HUDEP-2 (cell line): ENCODE results near the gene RHOD.
A peak's percentile ranks its signal among the peaks of the same experiment; 100 is the strongest.

Experiments used
- DNase-seq, 76 experiments: peaks; one replicate each; lab custom pipeline; 2025; ENCODE audit not compliant: unreplicated experiment in 76 of 76; lab: John Stamatoyannopoulos, UW

The RHOD gene

DNA sequence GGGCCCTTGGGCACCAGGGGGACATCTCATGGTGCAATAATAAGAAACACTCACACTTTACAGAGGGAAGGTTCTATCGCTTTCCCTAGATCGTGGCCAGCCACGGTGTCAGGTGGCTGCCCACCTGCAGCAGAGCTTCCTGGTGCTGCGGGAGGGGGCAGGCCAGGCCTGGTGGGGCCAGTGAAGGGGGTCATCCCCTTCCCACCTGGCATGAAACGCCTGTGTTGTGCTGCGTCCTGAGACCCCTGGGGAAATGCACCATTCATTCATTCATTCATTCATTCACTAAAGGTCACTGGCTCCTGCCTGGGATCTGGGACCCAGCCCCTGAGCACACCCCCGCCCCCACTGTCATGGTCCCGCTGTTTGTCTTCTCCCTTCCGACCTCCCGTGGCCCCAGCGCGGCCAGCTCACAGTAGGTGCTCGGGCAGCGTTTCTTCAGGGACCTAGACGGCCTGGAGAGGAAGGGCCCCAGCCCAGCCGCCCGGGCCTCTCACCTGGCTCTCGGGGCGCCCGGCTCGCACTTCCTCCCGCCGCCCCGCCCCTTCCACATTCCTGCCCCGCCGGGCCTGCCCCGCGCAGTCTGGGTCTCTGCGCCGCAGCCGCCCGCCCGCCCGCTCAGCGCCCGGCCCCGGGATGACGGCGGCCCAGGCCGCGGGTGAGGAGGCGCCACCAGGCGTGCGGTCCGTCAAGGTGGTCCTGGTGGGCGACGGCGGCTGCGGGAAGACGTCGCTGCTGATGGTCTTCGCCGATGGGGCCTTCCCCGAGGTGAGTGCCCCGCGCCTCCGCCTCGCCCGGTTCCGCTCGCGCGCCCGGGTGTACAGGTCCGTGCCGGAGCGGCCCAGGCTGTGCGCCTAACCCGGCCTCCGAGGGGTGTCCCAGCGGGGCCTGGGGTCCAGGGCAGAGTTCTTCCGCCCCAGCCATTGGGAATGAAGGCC, at the start of gene RHOD:
Gene RHOD (plus strand): TSS at position 581 of the 938 bp plus-strand sequence. CDS start 56 bp downstream, at position 637.
- no peak for DNase-seq

GRCh38 chr11:67007126-67007525, 49.5 kb upstream of the RHOD start:
- no peak for DNase-seq

- no peak for DNase-seq
These were observed 46.2 kb upstream of the RHOD start for GRCh38 chr11:67010296-67010905.

DNA sequence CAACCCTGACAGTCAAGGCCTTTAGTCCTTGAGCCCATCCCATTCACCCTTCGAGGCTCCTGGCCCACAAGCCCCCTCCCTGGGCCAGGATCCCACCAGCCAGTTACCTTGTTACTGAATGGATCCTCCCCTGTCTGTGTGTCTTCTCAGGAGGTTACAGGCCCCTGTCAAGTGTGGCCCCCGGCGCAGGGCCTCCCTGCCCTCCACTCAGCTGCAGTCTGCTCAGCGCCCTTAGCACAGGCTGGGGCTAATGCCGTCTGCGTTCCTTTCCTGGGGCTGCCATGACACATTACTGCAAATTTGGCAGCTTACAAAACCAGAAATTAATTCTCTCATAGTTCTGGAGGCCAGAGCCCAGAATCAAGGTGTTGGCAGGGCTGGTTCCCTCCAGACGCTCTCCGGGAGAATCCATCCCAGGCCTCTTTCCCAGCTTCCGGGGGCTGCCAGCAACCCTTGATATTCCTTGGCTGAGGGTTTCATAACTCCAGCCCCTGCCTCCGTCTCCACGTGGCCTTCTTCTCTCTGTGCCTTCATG, 43.1 kb upstream of the RHOD start:
- no peak for DNase-seq

DNA sequence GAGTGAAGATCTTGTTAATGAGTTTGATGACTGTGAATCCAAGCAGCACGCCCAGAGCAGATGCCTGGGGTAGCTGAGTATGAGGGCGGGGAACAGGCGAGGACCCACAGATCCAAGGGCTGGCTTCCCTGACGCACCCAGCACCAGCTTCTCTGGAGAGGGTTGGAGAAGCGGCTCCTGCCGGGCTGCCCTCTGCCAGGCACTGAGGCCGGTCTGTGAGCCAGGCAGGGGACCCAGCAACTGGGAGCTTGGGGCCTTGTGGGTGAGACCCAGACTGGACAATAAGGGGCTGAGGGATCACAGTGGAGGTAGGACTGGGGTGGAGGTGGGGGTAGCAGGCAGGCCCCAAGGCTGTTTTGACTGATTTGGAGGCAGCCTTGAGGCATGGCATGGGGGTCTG, 42.3 kb upstream of the RHOD start:
- DNase-seq, result no peak

DNA sequence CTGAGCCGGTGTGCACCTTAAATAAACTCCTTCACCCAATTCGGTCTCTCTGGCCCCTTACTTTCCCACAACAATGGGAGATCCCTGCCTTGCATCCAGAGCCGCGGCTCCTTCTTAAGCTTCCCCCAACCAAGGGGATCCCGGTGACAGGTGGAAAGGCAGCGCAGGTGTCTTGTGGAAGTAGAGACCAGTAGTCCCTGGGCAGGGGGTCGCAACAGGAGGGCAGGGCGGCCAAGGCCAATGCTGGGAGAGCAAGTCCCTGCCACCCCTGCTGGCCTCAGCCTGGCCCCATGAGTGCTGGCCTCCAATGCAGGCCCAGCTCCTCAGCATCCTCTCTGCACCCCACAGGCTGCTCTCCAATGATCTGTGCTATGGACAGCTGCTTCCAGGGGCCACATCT, 41.6 kb upstream of the RHOD start:
- DNase-seq, result no peak

DNA sequence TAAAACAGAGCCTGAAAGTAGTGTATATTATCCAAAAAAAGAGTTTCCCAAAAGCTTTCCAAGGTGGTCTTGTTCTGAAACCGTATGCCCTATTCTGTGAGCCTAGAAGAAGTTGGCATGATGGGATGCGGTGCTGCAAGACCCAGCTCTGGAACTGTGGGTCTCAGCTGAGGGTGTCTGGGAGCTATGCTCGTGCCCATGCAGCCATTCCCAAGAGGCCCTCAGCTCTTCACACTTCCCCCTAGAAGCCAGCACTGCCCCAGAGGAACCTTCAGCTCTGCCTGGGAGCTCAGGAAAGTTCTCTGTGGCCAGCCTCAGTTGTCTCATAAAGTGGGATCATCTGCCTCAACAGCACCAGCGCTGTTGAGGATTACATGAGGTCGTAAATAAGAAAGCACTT, 40.1 kb upstream of the RHOD start:
- no peak for DNase-seq

- no peak for DNase-seq
These were observed 35.7 kb upstream of the RHOD start for GRCh38 chr11:67020949-67021348.

GRCh38 chr11:67022341-67022933, 34.2 kb upstream of the RHOD start:
- DNase-seq, result peak in 25 of 76 experiments; percentile 7 to 53 (median 30)

- peak in 1 of 76 experiments; percentile 13 for DNase-seq
These were observed 33.4 kb upstream of the RHOD start, which contains the start of gene SYT12 for GRCh38 chr11:67022961-67023956. TSS of gene SYT12 (plus strand) at chr11:67023134. CDS start at chr11:67030145, 7,011 bp downstream.

GRCh38 chr11:67023957-67024353, 32.7 kb upstream of the RHOD start:
- DNase-seq, result no peak

GRCh38 chr11:67024410-67024809, 32.2 kb upstream of the RHOD start:
- peak in 57 of 76 experiments; percentile 8 to 74 (median 35) for DNase-seq

GRCh38 chr11:67024966-67025365, 31.7 kb upstream of the RHOD start:
- peak in 1 of 76 experiments; percentile 11 for DNase-seq

DNA sequence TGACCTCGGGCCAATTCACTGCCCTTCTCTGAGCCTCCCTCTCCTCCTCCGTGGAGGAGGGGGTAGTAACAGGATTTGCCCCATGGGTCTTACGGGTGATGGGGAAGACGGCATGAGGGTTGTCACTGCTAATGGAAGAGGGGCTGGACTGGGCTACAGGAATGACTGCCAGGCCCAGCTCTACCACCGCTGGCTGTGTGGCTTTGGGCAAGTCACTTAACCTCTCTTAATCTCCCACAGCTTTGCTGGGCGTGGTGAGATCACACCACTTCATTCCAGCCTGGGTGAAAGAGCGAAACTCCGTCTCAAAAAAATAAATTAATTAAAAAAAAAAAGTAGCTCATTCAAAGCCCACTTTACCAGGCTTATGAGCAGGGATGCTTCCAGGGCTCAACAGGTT, 30.9 kb upstream of the RHOD start:
- DNase-seq, result no peak

DNA sequence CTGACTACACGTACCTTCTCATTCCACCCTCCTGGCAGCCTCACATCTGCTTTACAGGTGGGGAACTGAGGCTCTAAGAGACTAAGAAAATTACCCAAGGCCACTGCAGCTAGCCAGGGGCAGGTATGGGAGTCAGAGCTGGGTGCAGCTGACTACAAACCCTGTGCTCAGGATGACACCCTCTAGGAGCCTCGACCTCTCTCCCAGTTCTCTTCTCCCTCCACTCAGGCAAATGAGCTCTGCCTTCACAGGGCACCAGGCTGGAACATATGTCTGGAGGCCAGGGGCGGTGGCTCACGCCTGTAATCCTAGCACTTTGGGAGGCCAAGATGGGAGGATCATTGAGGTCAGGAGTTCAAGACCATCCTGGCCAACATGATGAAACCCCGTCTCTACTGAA, 29.7 kb upstream of the RHOD start:
- no peak for DNase-seq

DNA sequence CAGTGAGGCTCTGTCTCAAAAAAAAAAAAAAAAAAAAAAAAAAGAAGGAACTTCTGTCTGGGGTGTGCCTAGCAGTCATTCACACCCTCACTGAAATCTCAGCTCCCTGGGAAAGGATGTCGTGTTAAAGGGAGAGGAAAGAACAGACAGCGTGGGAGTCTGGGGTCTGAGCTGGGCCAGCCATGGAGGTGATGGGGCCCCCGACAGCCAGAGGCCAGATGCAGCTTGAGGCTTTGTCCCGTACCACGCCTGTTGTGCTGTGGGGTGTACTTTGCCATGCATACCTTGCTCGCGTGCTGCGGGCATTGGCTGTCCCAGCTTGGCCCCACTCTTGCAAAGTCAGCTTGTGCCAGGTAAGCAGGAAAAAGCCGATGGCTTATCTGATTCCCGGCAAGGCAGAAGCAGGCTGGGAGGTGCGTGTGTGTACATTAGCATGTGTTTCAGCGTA, 29.1 kb upstream of the RHOD start:
- DNase-seq, result no peak

DNA sequence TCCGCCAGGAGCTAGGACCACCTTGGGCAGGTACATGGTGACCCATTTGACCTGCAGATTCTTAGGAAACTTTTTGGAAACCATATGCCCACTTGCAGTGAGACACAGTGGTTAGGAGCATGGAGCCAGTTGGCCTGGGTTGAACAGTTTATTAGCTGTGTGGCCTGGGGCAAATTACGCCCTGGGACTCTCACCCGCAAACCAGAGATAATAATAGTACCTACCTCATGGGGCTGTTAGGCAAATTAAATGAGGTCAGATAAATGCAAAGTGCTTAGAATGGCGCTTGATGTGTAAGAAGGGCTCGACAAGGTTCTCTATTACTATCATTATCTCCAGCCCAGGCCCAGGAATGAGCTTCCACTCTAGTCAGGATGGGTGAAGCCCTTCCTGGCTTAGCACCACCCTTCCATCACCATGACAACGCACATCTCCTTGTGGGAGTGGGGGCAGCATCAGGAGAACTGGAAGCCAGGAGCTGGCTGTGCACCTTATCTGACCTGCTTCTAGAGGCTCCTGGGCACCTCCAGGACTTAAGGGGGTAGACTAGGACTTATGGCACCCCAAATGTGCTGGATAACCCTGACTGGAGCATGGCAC, 28.6 kb upstream of the RHOD start:
- no peak for DNase-seq

DNA sequence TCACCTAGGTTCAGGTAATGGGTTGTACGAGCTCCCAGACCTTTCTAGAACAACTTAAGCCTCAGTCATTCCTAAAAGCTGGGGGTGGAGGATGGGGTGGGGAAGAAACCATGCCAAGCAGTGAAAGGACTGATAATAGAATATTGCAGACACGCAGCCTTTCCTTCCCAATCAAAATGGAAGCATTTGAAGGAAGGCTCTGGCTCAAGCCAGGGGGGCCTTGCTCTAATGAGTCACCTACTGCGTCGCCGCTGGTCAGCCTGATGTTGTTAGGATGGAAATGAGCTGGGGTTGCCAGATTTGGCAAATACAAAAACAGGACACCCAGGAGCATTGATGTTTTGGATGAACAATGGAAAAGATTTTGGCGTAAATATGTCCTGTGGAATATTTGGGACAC, 27.5 kb upstream of the RHOD start:
- DNase-seq, result no peak

DNA sequence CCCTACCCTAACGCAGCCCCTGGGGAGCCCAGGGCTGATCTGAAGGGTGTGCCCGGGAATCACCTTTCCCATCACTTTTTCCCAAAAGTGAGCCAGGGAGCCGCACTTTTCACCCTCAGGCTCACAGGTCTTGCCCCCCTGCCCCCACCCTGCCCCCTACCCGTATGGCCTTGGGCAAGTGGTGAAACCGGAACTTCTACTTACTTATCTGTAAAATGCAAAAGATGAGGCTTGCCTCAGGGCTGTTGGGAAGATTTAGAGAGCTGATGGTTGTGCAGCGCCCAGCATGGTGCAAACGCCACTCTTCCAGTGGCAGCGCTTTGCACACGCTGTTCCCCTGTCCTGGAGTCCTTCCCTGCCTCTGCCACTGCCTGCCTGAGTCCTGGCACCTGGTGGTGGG, 25.7 kb upstream of the RHOD start:
- no peak for DNase-seq
